HG03064 (cell line): ENCODE measurements around the gene DYNLL1.

Source experiments
- ATAC-seq: cut with Tn5 transposase; IDR thresholded peaks from one replicate; pipeline ENCODE4 v1.9.1; 2021; ENCODE audit warnings: low read depth; ENCODE audit not compliant: unreplicated experiment

DYNLL1 gene

DNA sequence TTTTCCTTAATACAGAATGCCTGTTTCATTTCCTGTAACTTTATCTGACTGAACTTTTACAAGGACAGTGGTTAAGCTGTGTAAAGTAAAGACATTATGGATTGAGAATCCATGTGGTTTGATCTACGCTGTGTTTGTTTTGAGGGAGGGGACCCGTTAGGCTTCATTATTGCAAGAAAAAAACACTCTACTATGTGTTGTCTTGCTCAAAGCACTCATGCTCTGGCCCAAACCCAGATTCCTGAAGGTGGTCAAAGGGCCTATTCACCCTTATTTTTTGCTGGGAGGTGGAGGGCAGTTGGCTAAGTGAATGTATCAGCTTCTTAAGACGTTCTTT lies 50.1 kb downstream of the DYNLL1 start:
- ATAC-seq = no peak
